Upper lobe of left lung (tissue), 4 donors: ENCODE data around the gene SCARB2.

Source experiments
- CTCF ChIP-seq, 6 experiments: fragments of 450-650 bp in 4 of 6; fragments of 200-600 bp in 2 of 6; sonication (generic) in 2 of 6; IDR thresholded peaks; one replicate each; pipeline ENCODE4 v1.5.1; 2016 to 2019; ENCODE audit warnings: antibody characterized with exemption in 6 of 6
- EP300 ChIP-seq, 4 donors: sonication (generic); formaldehyde crosslinking; IDR thresholded peaks; one replicate each; pipeline ENCODE4 v1.5.1; 2017; ENCODE audit warnings: antibody characterized with exemption in 4 of 4, control low read depth in 2 of 4
- POLR2A ChIP-seq, 4 donors: fragments of 450-650 bp; IDR thresholded peaks; one replicate each; pipeline ENCODE4 v1.5.1; 2016 to 2017; ENCODE audit warnings: antibody characterized with exemption in 4 of 4, mild to moderate bottlenecking in 2 of 4
- POLR2AphosphoS5 ChIP-seq, 2 donors: sonication (generic); formaldehyde crosslinking; IDR thresholded peaks; one replicate each; pipeline ENCODE4 v1.5.1; 2017; ENCODE audit warnings: antibody characterized with exemption in 2 of 2

GRCh38 chr4:76166480-76166879, 47.1 kb downstream of the SCARB2 start:
- TF ChIP-seq CTCF (IDR thresholded peaks at IDR 0.05) = no peak
- no peak for TF ChIP-seq POLR2A (IDR thresholded peaks at IDR 0.05)
- no peak for TF ChIP-seq EP300 (IDR thresholded peaks at IDR 0.05)
- no peak for TF ChIP-seq POLR2AphosphoS5 (IDR thresholded peaks at IDR 0.05)
